Smooth muscle cell (in vitro differentiated cells): Measurements from ENCODE around the gene MLST8. TPM values are rescaled to one million over a fixed set of nuclear protein-coding genes. Genes with fewer than 3 reads are reported as not detected.

Experiments
- DNase-seq: peaks from one replicate; lab custom pipeline; 2025; ENCODE audit not compliant: unreplicated experiment; lab: John Stamatoyannopoulos, UW
- H2AFZ ChIP-seq: fragments of 200-600 bp; sonication (generic); 2 replicates; pipeline ENCODE4 v1.6.0; 2016; ENCODE audit warnings: antibody characterized with exemption, low read depth, mild to moderate bottlenecking
- H3F3A ChIP-seq: fragments of 200-600 bp; sonication (generic); 2 replicates; pipeline ENCODE4 v1.6.0; 2017; ENCODE audit warnings: antibody characterized with exemption, low read depth
- H3K27ac ChIP-seq: fragments of 200-600 bp; sonication (generic); 2 replicates; pipeline ENCODE4 v1.5.1; 2016; ENCODE audit warnings: low read depth, mild to moderate bottlenecking
- H3K27me3 ChIP-seq: fragments of 200-600 bp; sonication (generic); 2 replicates; pipeline ENCODE4 v1.6.1; 2016; ENCODE audit warnings: low read depth, mild to moderate bottlenecking
- H3K36me3 ChIP-seq: fragments of 200-600 bp; sonication (generic); 2 replicates; pipeline ENCODE4 v1.5.1; 2016; ENCODE audit warnings: low read depth
- H3K4me1 ChIP-seq: fragments of 200-600 bp; sonication (generic); 2 replicates; pipeline ENCODE4 v1.5.1; 2016; ENCODE audit warnings: low read depth
- H3K4me2 ChIP-seq: fragments of 200-600 bp; sonication (generic); 2 replicates; pipeline ENCODE4 v1.6.0; 2016; ENCODE audit warnings: mild to moderate bottlenecking
- H3K4me3 ChIP-seq: fragments of 200-600 bp; sonication (generic); 2 replicates; pipeline ENCODE4 v1.5.1; 2016; ENCODE audit warnings: mild to moderate bottlenecking
- H3K79me2 ChIP-seq: fragments of 200-600 bp; sonication (generic); 2 replicates; pipeline ENCODE4 v1.6.0; 2016; ENCODE audit warnings: low read depth, mild to moderate bottlenecking
- H3K9ac ChIP-seq: fragments of 200-600 bp; sonication (generic); 2 replicates; pipeline ENCODE4 v1.6.0; 2016; ENCODE audit warnings: low read depth
- H3K9me3 ChIP-seq: fragments of 200-600 bp; sonication (generic); replicated peaks from 2 replicates; pipeline ENCODE4 v1.5.1; 2016; ENCODE audit warnings: low read depth
- H4K20me1 ChIP-seq: fragments of 200-600 bp; sonication (generic); 2 replicates; pipeline ENCODE4 v1.6.0; 2016; ENCODE audit warnings: low read depth
- WGBS: methylation state at CpG from one replicate; pipeline ENCODE4 v1.1.7; 2016; ENCODE audit warnings: low lambda C conversion rate; 5-methylcytosine and 5-hydroxymethylcytosine counted together
- polyA plus RNA-seq: library from polyadenylated mRNA; unstranded; fragments of >200 nt; fragmentation: Nextera tagmentation; extraction: Ambion mirVana; gene quantifications from 2 replicates; pipeline ENCODE4 v1.2.1, GENCODE V29; 2016
- total RNA-seq: library from RNA; depleted of rRNA; stranded (reverse); fragments of >200 nt; gene quantifications from 2 replicates; pipeline ENCODE4 v1.2.3, GENCODE V29; 2014
- TF ChIP-seq, protein P1 (sequence below): fragments of 200-600 bp; sonication (generic); IDR thresholded peaks from 2 replicates; pipeline ENCODE4 v1.5.1; 2017; ENCODE audit warnings: borderline replicate concordance, mild to moderate bottlenecking, antibody characterized with exemption; ENCODE audit not compliant: insufficient read depth, poor library complexity, severe bottlenecking

MLST8 gene
- total and polyA plus RNA-seq, 2 experiments from 2014 or later = 37.2 to 67.0 TPM

DNA sequence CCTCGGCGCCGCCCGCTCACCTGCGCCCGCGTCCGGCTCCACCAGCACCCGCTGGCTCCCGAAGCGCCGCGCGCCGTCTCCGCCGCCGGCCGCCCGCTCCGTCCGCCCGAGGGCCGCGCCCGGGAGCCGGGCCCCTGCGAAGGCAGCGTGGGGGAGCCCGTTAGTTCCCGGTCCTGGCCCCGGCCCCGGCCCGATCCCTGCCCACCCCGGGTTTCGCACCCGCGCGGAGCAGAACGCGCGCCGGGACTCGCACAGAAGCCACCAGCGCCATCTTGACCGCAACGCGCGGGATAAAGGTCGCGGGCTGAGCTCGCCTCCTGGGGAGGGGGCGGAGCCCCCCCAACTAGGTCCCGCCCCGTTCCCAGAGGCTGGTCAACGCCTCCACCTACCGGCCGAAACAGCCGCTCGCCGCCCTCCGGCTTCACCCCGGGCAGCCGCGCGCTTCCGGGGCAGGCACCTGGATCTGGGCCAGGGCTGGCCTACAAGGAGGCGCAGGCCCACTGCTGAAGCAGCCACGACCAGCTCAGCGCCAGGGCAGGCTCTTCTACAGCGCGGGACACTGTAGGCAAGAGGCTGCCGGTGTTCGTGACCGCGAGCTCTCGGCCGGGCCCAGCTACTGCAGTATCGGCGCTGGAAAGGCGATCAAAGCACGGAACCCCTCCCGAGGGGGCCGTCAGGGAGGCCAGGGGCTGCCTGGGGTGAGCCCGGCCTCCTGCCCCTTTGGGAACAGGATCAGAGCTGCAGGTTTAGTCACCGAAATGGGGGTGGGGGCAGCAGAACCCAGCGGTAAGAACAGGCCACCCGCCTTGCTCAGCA, 46.2 kb downstream of the MLST8 start, which contains the start of gene ECI1:
TSS of gene ECI1 (minus strand) at position 292 of the 816 bp plus-strand sequence. CDS start at position 271, 21 bp downstream.
- TF ChIP-seq, protein P1, sequence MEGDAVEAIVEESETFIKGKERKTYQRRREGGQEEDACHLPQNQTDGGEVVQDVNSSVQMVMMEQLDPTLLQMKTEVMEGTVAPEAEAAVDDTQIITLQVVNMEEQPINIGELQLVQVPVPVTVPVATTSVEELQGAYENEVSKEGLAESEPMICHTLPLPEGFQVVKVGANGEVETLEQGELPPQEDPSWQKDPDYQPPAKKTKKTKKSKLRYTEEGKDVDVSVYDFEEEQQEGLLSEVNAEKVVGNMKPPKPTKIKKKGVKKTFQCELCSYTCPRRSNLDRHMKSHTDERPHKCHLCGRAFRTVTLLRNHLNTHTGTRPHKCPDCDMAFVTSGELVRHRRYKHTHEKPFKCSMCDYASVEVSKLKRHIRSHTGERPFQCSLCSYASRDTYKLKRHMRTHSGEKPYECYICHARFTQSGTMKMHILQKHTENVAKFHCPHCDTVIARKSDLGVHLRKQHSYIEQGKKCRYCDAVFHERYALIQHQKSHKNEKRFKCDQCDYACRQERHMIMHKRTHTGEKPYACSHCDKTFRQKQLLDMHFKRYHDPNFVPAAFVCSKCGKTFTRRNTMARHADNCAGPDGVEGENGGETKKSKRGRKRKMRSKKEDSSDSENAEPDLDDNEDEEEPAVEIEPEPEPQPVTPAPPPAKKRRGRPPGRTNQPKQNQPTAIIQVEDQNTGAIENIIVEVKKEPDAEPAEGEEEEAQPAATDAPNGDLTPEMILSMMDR = peak; percentile 50
- peak; percentile 87 for DNase-seq
- peaks cover 24% of the 10 kb centered on the region for H3F3A ChIP-seq
- peak within 1 kb of the TSS; percentile 77 for H3K4me3 ChIP-seq
- no peaks in the 10 kb centered on the region for H3K27me3 ChIP-seq
- 5% methylated on average over 80 of the region's 88 CpGs for WGBS
- peaks cover 5% of the 10 kb centered on the region for H3K36me3 ChIP-seq
- H3K4me1 ChIP-seq = peaks cover 11% of the 10 kb centered on the region
- H2AFZ ChIP-seq = no peak within 1 kb of the TSS
- peaks cover 35% of the 10 kb centered on the region for H3K79me2 ChIP-seq
- no peaks in the 10 kb centered on the region for H3K9me3 ChIP-seq
- peak within 1 kb of the TSS; percentile 7 for H3K9ac ChIP-seq
- peak within 1 kb of the TSS; percentile 93 for H3K4me2 ChIP-seq
- H3K27ac ChIP-seq = peak within 1 kb of the TSS; percentile 73
- peaks cover 17% of the 10 kb centered on the region for H4K20me1 ChIP-seq

DNA sequence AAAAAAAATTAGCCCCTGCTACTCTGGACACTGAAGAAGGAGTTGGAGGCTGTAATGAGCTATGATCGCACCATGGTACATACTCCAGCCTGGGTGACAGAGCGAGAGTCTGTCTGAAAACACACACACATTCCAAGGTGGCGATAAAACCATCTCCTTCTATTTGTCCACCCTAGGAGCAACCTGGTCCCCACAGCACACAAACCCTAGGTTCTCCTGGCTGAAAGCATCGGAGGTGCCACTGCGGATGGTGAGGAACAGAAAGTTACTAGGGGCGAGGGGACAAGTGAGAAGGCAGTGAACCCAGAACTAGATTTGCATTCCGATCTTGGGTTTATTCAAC, 47.5 kb downstream of the MLST8 start:
- H3F3A ChIP-seq = peaks cover 27% of the 10 kb centered on the region
- H3K9ac ChIP-seq = no peak overlapping the region
- peaks cover 29% of the 10 kb centered on the region for H3K79me2 ChIP-seq
- H3K4me1 ChIP-seq = peaks cover 11% of the 10 kb centered on the region
- H4K20me1 ChIP-seq = peaks cover 30% of the 10 kb centered on the region
- TF ChIP-seq, protein P1 = no peak
- WGBS = 94% methylated on average over 7 of the region's 7 CpGs
- no peak overlapping the region for H3K4me2 ChIP-seq
- no peak for DNase-seq
- H3K9me3 ChIP-seq = no peaks in the 10 kb centered on the region
- no peaks in the 10 kb centered on the region for H3K27me3 ChIP-seq
- no peak overlapping the region for H3K4me3 ChIP-seq
- H3K27ac ChIP-seq = peak overlapping the region; percentile 73
- H3K36me3 ChIP-seq = peaks cover 5% of the 10 kb centered on the region
- no peak overlapping the region for H2AFZ ChIP-seq

DNA sequence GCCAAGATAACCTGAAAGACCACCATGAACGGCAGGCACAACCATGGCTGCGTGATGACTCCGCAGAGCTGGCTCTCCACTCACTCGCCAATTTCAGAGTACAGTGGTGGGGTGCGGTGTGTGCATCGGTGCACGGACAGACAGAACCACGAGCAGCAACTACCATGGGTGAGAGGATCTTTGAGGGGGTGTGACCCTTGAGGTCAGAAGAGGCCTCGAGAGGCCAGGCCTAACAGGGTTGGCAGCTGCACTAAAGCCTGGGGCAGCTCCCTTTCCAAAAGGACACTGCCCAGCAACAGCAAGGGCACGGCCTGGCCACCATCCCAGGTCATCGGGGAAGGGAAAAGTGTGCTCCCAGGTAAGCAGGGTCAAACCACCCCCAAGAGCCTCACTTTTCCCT, 48.0 kb downstream of the MLST8 start:
- peaks cover 27% of the 10 kb centered on the region for H3F3A ChIP-seq
- no peak overlapping the region for H3K4me3 ChIP-seq
- no peaks in the 10 kb centered on the region for H3K27me3 ChIP-seq
- H3K9me3 ChIP-seq = no peaks in the 10 kb centered on the region
- peaks cover 5% of the 10 kb centered on the region for H3K36me3 ChIP-seq
- DNase-seq = no peak
- TF ChIP-seq, protein P1 = no peak
- peaks cover 34% of the 10 kb centered on the region for H4K20me1 ChIP-seq
- H3K4me1 ChIP-seq = peaks cover 11% of the 10 kb centered on the region
- 95% methylated on average over 11 of the region's 11 CpGs for WGBS
- peak overlapping the region; percentile 73 for H3K27ac ChIP-seq
- H2AFZ ChIP-seq = no peak overlapping the region
- no peak overlapping the region for H3K4me2 ChIP-seq
- no peak overlapping the region for H3K9ac ChIP-seq
- H3K79me2 ChIP-seq = peaks cover 26% of the 10 kb centered on the region
